Ishikawa (cell line): ENCODE data around the gene ALKBH7.

Experiments
- CEBPB ChIP-seq: IDR thresholded peaks from 2 replicates; pipeline ENCODE4 v1.6.1; 2012
- CREB1 ChIP-seq: IDR thresholded peaks from 2 replicates; pipeline ENCODE4 v1.6.1; 2012; ENCODE audit warnings: low read depth
- EGR1 ChIP-seq: IDR thresholded peaks from 2 replicates; pipeline ENCODE4 v1.6.1; 2012
- EP300 ChIP-seq: IDR thresholded peaks from 2 replicates; pipeline ENCODE4 v1.6.1; 2012; ENCODE audit warnings: borderline replicate concordance
- FOXM1 ChIP-seq: IDR thresholded peaks from 2 replicates; pipeline ENCODE4 v1.6.1; 2012; ENCODE audit warnings: low read depth, borderline replicate concordance
- MAX ChIP-seq: IDR thresholded peaks from 2 replicates; pipeline ENCODE4 v1.6.1; 2012
- NFIC ChIP-seq: IDR thresholded peaks from 2 replicates; pipeline ENCODE4 v1.6.1; 2012
- RAD21 ChIP-seq: IDR thresholded peaks from 2 replicates; pipeline ENCODE4 v1.6.1; 2012; ENCODE audit warnings: low read depth
- REST ChIP-seq: IDR thresholded peaks from 2 replicates; pipeline ENCODE4 v1.6.1; 2012; ENCODE audit warnings: low read depth, mild to moderate bottlenecking
- TAF1 ChIP-seq: IDR thresholded peaks from 2 replicates; pipeline ENCODE4 v1.6.1; 2012; ENCODE audit warnings: low read depth, mild to moderate bottlenecking
- TCF12 ChIP-seq: IDR thresholded peaks from 2 replicates; pipeline ENCODE4 v1.6.1; 2012; ENCODE audit warnings: low read depth
- TEAD4 ChIP-seq: IDR thresholded peaks from 2 replicates; pipeline ENCODE4 v1.6.1; 2012
- USF1 ChIP-seq: IDR thresholded peaks from 2 replicates; pipeline ENCODE4 v1.6.1; 2012
- YY1 ChIP-seq: IDR thresholded peaks from 2 replicates; pipeline ENCODE4 v1.6.1; 2012; ENCODE audit warnings: low read depth
- ZBTB7A ChIP-seq: IDR thresholded peaks from 2 replicates; pipeline ENCODE4 v1.6.1; 2012; ENCODE audit warnings: low read depth

Gene ALKBH7

GRCh38 chr19:6352381-6353165 lies 20.0 kb upstream of the ALKBH7 start:
- no peak for TF ChIP-seq MAX
- no peak for TF ChIP-seq CEBPB
- TF ChIP-seq YY1: no peak
- TF ChIP-seq TCF12: no peak
- no peak for TF ChIP-seq CREB1
- no peak for TF ChIP-seq TAF1
- TF ChIP-seq EGR1: no peak
- no peak for TF ChIP-seq USF1
- no peak for TF ChIP-seq RAD21

GRCh38 chr19:6354098-6354674 lies 18.4 kb upstream of the ALKBH7 start:
- TF ChIP-seq EGR1 (no peak), RAD21 (peak; percentile 35; the same call in 1 of the 2 replicates)

GRCh38 chr19:6357174-6357573 lies 15.4 kb upstream of the ALKBH7 start:
- TF ChIP-seq TCF12: no peak
- TF ChIP-seq FOXM1: no peak
- TF ChIP-seq USF1: no peak
- no peak for TF ChIP-seq MAX
- TF ChIP-seq NFIC: no peak
- no peak for TF ChIP-seq EGR1
- no peak for TF ChIP-seq CREB1
- TF ChIP-seq ZBTB7A: no peak
- TF ChIP-seq YY1: no peak
- no peak for TF ChIP-seq RAD21
- no peak for TF ChIP-seq EP300
- TF ChIP-seq REST: no peak
- TF ChIP-seq CEBPB: no peak
- TF ChIP-seq TAF1: no peak
- TF ChIP-seq TEAD4: no peak

- TF ChIP-seq EGR1 (no peak), NFIC (no peak)
Observed at GRCh38 chr19:6358003-6358402, 14.6 kb upstream of the ALKBH7 start.

- TF ChIP-seq CEBPB: no peak
- TF ChIP-seq REST: no peak
- TF ChIP-seq FOXM1: no peak
- TF ChIP-seq EGR1: no peak
- TF ChIP-seq RAD21: no peak
- no peak for TF ChIP-seq TAF1
Observed at GRCh38 chr19:6359568-6360341, 12.8 kb upstream of the ALKBH7 start.

- no peak for TF ChIP-seq TEAD4
- no peak for TF ChIP-seq USF1
- no peak for TF ChIP-seq NFIC
- no peak for TF ChIP-seq ZBTB7A
- no peak for TF ChIP-seq CREB1
- no peak for TF ChIP-seq CEBPB
- TF ChIP-seq TAF1: no peak
- TF ChIP-seq EP300: no peak
- TF ChIP-seq REST: no peak
- no peak for TF ChIP-seq FOXM1
- no peak for TF ChIP-seq TCF12
- no peak for TF ChIP-seq RAD21
- TF ChIP-seq MAX: no peak
- no peak for TF ChIP-seq EGR1
- TF ChIP-seq YY1: no peak
Observed at GRCh38 chr19:6362027-6362350, 10.6 kb upstream of the ALKBH7 start.
